ENCODE results near the gene NLRP1. TPM values are rescaled to one million over a fixed set of nuclear protein-coding genes. Genes with fewer than 3 reads are reported as not detected.

The NLRP1 gene
- total and polyA plus RNA-seq, 2 donors (not counting 3 experiments of a cell fraction or from before 2014, with no cell fraction given): 43.8 to 53.9 TPM

GRCh38 chr17:5485270-5486205 lies 98.8 kb downstream of the NLRP1 start, which contains the start of gene DERL2:
TSS of gene DERL2 (minus strand) at chr17:5486178. CDS start at chr17:5486161, 17 bp downstream.
- POLR2A ChIA-PET: interaction anchor here (0.8 to 1.9 kb wide), 9 partner anchors 9 to 1099 kb away, joined by 3 to 13 read pairs (median 3); partner anchors contain the start of genes DHX33, NLRP1, NUP88 and RPAIN
- TF ChIP-seq EZH2 (IDR thresholded peaks at IDR 0.05; ENCODE audit: borderline replicate concordance, low read depth, low read length, severe bottlenecking) (no peak), CTCF (IDR thresholded peaks at IDR 0.05; ENCODE audit: extremely low read depth in 1 of 2, insufficient read depth in 1 of 2, low read depth in 1 of 2, low read length in 2 of 2) (no peak), POLR2A (IDR thresholded peaks at IDR 0.05; ENCODE audit: low read depth, low read length) (peak; percentile 69), MYC (IDR thresholded peaks at IDR 0.05; ENCODE audit: low read depth, low read length) (no peak), JUN (IDR thresholded peaks at IDR 0.05; ENCODE audit: borderline replicate concordance, insufficient read depth, insufficient read length, low read depth) (no peak), POLR2AphosphoS5 (IDR thresholded peaks at IDR 0.05; ENCODE audit: insufficient read depth, low read depth, low read length) (peak; percentile 64)
- Histone ChIP-seq H2AFZ (ENCODE audit: low read depth, low read length) (peak within 1 kb of the TSS; percentile 95), H3K4me1 (ENCODE audit: control insufficient read depth, extremely low read depth, insufficient read depth, low read length) (peaks cover 20% of the 10 kb centered on the region), H3K79me2 (ENCODE audit: control insufficient read depth, insufficient read depth, low read length) (peaks cover 65% of the 10 kb centered on the region), H3K27ac (ENCODE audit: insufficient read depth, low read depth, low read length) (peak within 1 kb of the TSS; percentile 95), H4K20me1 (replicated peaks; ENCODE audit: control insufficient read depth, extremely low read depth, insufficient read depth, low read length) (no peaks in the 10 kb centered on the region), H3K9me3 (replicated peaks; ENCODE audit: control insufficient read depth, insufficient read depth, low read length) (no peaks in the 10 kb centered on the region), H3K27me3 (ENCODE audit: control insufficient read depth in 2 of 2, insufficient read depth in 2 of 2, low read length in 2 of 2) (no peaks in the 10 kb centered on the region), H3K36me3 (ENCODE audit: control insufficient read depth in 2 of 2, extremely low read depth in 1 of 2, insufficient read depth in 2 of 2, low read length in 2 of 2) (peaks cover 10 to 31% of the 10 kb centered on the region in 2 experiments), H3K4me2 (ENCODE audit: insufficient read depth, low read length) (peak within 1 kb of the TSS; percentile 88), H3K9me1 (replicated peaks; ENCODE audit: control insufficient read depth, extremely low read depth, insufficient read depth, low read length) (no peaks in the 10 kb centered on the region), H3K4me3 (replicated peaks in 1 of 3; ENCODE audit: insufficient read depth in 1 of 3, low read depth in 1 of 3, low read length in 3 of 3) (peak within 1 kb of the TSS; percentile 95 to 98 (median 96)), H3K9ac (replicated peaks; ENCODE audit: extremely low read depth, insufficient read depth, low read length) (peak within 1 kb of the TSS; percentile 98)
- BruUV-seq (replicated peaks): TSS peak; percentile 23
- dilution Hi-C loops (cut with MboI; ENCODE audit: extremely low pct_ligation_motif_present, low sequenced_read_pairs) (no loop called here), intact Hi-C loops (cut with micrococcal nuclease) (loop anchor here (1.0 to 5.0 kb wide), 5 partner anchors 16 to 957 kb away; partner anchors contain the start of genes NLRP1, NUP88 and PIMREG)
- DNase-seq (ENCODE audit: low read depth, low spot score) (no peak), FAIRE-seq (no peak)
- CTCF ChIA-PET: interaction anchor here (0.6 to 2.6 kb wide), 6 partner anchors 8 to 47 kb away, joined by 3 to 9 read pairs (median 4); partner anchors contain the start of genes C1QBP and DHX33

Data from endothelial cell of umbilical vein (primary cell).